Stimulated activated CD4-positive, alpha-beta T cell treated with anti-CD3 and anti-CD28 coated beads, Interleukin-2, amount 100 ng/mL, for 48 hours (primary cell): ENCODE results near the gene AP1B1.
"Not testable (repeated sequence)": the region's sequence is repeated elsewhere in the genome, so short reads cannot be mapped to it uniquely, and the experiment has no call there.

Source experiments
- DNase-seq, 2 donors: peaks; one replicate each; pipeline ENCODE4 v3.0.0-alpha.2; 2020

The AP1B1 gene

GRCh38 chr22:29387921-29388758 is at the start of gene AP1B1:
Gene AP1B1, minus strand, starts transcription at chr22:29388570. Its CDS starts 21,327 bp downstream, at chr22:29367243.
- peak; percentile 91 to 94 for DNase-seq

- DNase-seq, result no peak
Observed at GRCh38 chr22:29435236-29436136, 47.1 kb upstream of the AP1B1 start.

DNA sequence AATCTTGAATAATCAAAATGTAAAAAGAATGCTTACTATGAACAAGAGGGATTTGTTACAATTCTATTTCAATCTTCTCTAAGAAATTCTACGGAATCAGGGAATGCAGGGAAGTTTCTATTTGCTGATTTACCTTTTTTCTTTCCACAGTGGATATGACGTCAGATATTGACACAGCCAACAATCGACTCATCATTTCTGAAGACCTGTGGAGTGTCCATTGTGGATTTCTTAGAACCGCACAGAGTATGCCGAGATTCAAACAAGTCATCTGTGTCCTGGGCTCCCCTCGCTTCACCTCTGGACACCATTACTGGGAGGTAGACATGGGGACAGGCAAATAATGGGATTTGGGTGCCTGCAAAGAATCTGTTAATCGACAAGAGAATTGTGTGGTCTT is 45.9 kb upstream of the AP1B1 start:
- DNase-seq, result no peak

DNA sequence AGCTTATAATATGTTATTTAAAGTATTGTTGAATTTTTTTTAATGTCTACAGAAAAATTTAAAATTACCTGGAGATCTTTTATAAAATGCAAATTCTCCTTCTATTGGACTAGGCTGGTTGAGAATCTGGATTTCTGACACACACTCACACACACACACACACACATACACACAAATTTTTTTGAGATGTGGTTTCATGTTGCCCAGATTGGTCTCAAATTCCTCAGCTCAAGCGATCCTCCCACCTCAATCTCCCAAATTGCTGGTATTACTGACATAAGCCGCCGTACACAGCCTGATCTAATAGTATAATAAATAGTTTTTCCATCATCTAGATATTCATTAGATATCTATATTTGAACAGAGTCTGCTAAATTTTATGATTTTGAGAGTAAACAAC is 45.5 kb upstream of the AP1B1 start:
- DNase-seq, result no peak

- no peak for DNase-seq
Observed at GRCh38 chr22:29431986-29432385, 43.6 kb upstream of the AP1B1 start.

DNA sequence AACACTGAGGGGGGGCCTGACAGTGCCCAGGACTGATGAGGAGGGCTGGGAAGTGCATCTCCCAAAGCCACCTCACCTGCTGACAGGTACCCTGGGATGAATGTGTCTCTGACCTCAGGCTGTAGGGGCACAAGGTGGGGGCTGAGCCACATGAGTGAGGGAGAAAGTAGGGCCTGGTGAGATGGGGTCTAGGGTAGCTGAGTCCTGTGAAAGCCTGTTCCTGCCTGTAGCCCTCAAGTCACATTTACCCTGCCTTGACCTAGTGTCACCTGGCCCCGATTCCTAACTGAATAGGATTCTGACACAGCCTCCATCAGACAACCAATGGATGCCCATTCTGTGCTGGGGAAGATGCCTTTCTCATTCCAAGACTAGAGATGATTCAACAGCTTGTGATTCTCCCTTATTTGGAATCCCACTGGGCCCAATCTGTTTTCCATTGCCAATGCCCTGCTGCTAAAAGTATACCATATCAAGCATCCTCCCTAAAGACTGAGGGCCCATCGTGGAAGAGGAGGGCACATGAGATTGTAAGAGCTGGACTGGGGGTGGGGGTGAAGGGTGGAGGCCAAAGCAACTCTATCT is 38.9 kb upstream of the AP1B1 start:
- DNase-seq, result no peak

- DNase-seq, result no peak
Observed at GRCh38 chr22:29426476-29426875, 38.1 kb upstream of the AP1B1 start.

DNA sequence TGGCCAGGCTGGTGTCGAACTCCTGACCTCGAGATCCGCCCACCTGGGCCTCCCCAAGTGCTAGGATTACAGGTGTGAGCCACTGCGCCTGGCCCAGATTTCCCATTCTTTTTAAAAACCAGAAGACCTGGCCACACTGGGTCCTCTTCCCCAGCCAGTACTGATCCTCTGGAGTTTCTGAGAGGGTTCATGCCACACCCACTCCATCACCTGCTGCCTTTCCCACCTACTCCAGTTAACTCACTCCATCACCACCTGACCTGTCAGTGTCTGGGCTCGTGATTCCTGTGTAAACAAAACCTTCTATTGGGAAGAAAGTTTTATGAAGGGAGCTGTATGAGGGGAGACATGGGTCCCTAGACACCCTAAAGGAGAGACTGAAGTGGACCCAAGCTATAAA is 30.3 kb upstream of the AP1B1 start:
- not testable (repeated sequence) for DNase-seq

GRCh38 chr22:29414951-29415591 is 26.7 kb upstream of the AP1B1 start:
- DNase-seq, result peak; percentile 46 to 47

DNA sequence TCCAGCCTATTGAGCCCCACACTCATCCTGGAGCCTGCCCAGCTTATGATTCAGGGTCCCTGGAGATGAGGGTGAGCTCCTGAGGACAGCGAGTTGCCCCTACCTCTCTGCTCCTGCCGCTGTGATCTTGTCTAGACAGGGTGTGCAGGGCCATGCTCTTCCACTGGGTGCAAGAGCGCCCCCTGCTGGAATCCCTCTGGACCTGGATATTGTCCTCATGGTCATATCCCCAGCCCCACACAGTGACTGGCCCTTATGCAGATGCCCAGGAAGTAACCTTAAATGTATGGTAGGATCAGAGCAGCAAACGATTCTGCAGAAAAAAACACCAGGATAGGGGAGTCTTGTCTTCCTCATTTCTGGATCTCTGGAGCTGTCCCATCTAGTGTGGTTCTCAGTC is 24.4 kb upstream of the AP1B1 start:
- DNase-seq, result peak in 1 of 2 donors; percentile 11

DNA sequence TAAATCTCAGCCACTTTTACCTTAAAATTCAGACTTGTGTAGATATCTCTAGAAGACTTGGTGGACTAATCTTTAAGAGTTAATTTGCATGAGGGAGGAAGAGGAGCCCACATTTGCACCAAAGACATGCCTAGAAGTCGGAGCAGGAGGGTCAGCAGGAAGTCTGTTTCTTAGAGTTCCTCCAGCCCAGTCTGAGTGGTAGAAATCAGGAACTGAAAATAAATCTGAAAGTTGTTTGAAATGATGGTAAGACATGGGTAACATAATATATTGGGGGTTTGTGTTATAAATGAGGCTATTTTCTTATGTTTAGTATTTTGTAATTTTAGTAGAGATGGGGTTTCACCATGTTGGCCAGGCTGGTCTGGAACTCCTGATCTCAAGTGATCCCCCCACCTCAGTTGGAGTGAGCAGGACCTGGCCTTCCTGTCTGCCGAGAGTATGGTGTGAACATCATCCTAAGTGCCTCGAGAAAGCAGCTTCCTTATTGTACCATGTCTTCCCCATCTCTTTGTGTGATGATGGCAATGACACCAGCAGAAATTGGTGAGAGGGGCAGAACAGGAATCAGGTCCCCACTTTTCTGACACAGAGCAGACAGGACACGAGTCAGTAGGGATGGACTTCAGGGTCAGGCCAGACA is 23.3 kb upstream of the AP1B1 start:
- DNase-seq, result not testable (repeated sequence)

DNA sequence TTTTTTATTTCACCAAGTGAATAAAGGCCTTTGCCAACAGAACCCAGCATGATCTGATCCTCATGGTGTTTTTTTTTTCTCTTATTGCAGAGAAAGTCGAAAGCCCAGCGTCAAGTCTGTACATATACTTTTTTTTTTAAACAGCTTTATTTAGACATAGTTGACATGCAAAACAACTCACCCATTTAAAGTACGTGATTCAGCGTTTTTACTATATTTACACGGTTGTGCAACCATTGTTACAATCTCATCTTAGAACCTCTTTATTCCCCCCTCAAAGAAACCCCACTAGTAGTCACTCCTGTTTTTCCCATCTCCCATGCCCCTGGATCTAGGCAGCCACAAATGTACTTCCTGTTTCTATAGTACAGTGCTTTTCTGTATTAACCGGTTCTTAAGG is 20.6 kb upstream of the AP1B1 start:
- no peak for DNase-seq

DNA sequence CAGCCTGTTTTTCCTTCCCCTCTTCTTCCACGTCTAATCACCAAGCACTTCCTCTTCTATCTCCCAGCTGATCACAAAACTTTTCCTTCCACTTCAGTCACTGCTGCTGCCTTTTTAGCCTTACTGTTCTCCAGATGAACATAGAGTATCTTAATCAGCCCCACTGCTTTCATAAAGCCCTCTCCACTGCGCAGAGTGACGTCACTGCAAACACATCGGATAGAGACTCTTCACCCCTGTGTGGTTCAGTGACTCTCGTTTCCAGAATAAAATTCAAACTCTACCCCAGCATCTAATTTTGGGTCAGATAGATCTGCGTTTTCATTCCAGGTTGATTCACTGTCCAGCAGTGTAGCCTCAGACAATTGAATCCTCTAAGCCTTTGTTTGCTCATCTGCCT is 13.2 kb upstream of the AP1B1 start:
- not testable (repeated sequence) for DNase-seq

- no peak for DNase-seq
Observed at GRCh38 chr22:29400576-29400975, 12.2 kb upstream of the AP1B1 start.

- DNase-seq, result no peak
Observed at GRCh38 chr22:29397791-29398190, 9.4 kb upstream of the AP1B1 start.

DNA sequence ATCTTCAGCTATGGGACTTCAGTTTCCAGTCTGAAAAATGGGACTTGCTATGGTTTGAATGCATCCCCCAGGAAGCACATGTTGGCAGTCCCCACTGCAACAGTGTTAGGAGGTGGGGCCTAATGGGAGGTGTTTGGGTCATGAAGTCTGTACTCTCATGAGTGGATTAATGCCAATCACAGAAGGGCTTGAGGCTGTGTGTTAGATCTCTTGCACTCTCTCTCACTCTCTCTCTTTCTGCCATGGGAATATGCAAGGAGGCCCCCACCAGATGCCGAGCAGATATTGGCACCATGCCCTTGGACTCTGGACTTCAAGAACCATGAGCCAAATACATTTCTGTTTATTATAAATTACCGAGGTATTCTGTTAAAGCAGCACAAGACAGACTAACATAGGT is 7.8 kb upstream of the AP1B1 start:
- DNase-seq, result no peak

DNA sequence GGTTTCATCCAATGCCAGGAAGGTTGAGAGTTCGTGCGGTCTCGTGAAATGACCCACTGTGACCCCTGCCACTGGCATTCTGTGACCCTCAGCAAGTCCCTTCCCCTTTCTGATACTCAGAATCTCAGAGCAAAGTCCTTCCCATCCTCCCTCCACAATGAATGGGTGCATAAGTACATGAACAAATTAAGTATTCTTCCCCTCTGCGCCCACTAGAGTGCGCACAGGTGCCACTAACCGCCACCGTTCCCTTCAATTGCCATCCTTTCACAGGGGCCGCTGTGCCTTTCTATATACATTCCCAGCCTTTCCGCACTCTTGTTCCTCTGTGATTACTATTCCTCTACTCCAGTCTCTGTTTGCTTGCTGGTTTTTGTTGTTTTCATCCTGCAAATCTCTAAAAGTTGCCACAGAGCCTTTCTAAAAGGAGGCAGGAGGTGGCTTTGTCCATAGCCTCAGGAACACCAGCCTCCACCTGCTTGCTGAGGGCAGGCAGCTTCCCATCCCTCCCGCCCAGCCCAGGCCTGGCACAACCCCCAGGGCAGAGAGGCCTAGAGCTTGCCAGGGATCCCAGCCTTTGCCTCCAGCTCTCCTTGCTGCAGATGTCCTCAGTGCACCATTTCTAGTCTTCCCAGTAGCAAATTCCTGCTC is 6.7 kb upstream of the AP1B1 start:
- DNase-seq, result peak; percentile 58 to 67

DNA sequence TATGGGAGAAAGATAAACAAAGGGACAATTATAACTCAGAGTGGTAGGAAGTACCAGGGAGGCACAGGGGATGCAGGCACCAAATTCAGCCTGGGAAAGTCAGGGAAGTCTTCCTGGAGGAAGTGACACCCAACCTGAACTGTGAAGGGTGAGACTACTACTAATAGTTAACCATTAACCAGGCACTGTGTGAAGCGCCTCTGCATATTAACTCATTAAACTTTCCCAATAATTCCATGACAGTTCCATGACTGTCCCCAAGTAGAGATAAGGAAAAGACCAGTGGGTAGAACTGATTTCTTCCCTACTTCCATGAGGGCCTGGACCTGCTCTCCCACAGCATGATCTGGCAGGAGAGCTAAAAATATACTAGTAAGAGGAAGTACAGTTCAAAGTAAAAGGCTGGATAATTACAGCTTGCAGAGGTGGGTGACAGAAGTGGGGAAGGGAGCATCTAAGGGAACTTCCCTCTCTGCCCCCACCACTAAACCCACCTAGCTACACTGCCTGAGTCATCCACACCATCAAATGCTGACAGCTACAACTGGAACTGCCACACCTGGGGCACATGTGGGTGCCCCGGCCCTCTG is 4.7 kb upstream of the AP1B1 start:
- no peak for DNase-seq

GRCh38 chr22:29391546-29391945 is 3.2 kb upstream of the AP1B1 start:
- no peak for DNase-seq

- DNase-seq, result no peak
Observed at GRCh38 chr22:29390270-29390669, 1.9 kb upstream of the AP1B1 start.

DNA sequence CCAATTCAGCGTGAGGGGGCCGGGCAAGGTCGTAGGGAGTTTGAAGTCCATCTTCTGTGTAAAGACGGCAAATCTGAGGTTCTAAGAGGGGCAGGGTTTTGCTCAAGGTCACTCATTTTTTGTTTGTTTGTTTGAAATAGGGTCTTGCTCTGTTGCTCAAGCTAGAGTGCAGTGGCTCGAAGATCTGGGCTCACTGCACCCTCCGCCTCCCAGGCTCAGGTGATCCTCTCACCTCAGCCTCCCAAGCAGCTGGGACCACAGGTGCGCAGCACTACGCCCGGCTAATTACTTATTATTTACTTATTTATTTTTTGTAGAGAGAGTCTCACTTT is 355 bp upstream of the AP1B1 start:
- no peak for DNase-seq

GRCh38 chr22:29386708-29387107 is 1.7 kb downstream of the AP1B1 start:
- no peak for DNase-seq
